ENCODE measurements around the gene TSPEAR. TPM values are rescaled to one million over a fixed set of nuclear protein-coding genes. Genes with fewer than 3 reads are reported as not detected.
"Not testable (repeated sequence)": the region's sequence is repeated elsewhere in the genome, so short reads cannot be mapped to it uniquely, and the experiment has no call there.

TSPEAR gene
- total and polyA plus RNA-seq, 2 donors from 2014 or later = 0.09 to 0.22 TPM

- intact Hi-C loops (cut with DNase I) = no loop called here
- DNase-seq (no peak), FAIRE-seq (no peak)
- Histone ChIP-seq H3K36me3 (ENCODE audit: control insufficient read depth in 2 of 3, insufficient read depth in 3 of 3, low read length in 3 of 3) (no peaks in the 10 kb centered on the region), H3K9me3 (ENCODE audit: control insufficient read depth in 2 of 3, insufficient read depth in 1 of 3, low read length in 3 of 3) (peaks cover 0 to 3% (median 2%) of the 10 kb centered on the region in 3 donors), H3K27me3 (ENCODE audit: control insufficient read depth, insufficient read depth, low read length) (no peaks in the 10 kb centered on the region), H3K4me3 (ENCODE audit: low read length in 3 of 3) (no peak overlapping the region), H3K9ac (ENCODE audit: low read length in 3 of 3) (no peak overlapping the region), H3K4me1 (ENCODE audit: control insufficient read depth in 2 of 3, insufficient read depth in 2 of 3, low read depth in 1 of 3, low read length in 3 of 3) (no peaks in the 10 kb centered on the region), H3K27ac (ENCODE audit: low read depth in 2 of 2, low read length in 2 of 2) (no peak overlapping the region)
- TF ChIP-seq CTCF (IDR thresholded peaks at IDR 0.05; ENCODE audit: borderline replicate concordance, extremely low read depth, insufficient read depth) = no peak
These were observed 79.3 kb downstream of the TSPEAR start for GRCh38 chr21:44632067-44632466.

DNA sequence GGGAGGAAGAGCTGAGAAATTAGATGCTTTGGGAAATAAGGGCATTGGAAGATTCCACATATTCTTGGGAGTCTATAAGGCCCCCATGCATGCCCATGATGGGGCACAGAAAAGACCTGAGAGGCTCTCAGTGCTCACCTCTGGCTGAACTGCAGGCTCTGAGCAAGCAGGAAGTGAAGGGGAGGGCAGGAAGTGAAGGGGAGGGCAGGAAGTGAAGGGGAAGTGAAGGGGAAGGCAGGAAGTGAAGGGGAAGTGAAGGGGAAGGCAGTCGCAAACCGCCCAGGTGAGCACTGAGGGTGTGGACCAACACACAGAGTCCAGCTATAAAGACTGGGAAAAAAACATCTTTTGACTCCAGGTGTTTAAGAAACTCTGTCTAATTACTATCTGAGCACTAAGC, 80.9 kb downstream of the TSPEAR start:
- Histone ChIP-seq H3K36me3 (ENCODE audit: control insufficient read depth in 2 of 3, insufficient read depth in 3 of 3, low read length in 3 of 3) (no peaks in the 10 kb centered on the region), H3K9me3 (ENCODE audit: control insufficient read depth in 2 of 3, insufficient read depth in 1 of 3, low read length in 3 of 3) (peaks cover 0 to 3% (median 2%) of the 10 kb centered on the region in 3 donors), H3K4me1 (ENCODE audit: control insufficient read depth in 2 of 3, insufficient read depth in 2 of 3, low read depth in 1 of 3, low read length in 3 of 3) (no peaks in the 10 kb centered on the region), H3K9ac (ENCODE audit: low read length in 3 of 3) (no peak overlapping the region), H3K27me3 (ENCODE audit: control insufficient read depth, insufficient read depth, low read length) (no peaks in the 10 kb centered on the region), H3K27ac (ENCODE audit: low read depth in 2 of 2, low read length in 2 of 2) (no peak overlapping the region), H3K4me3 (ENCODE audit: low read length in 3 of 3) (no peak overlapping the region)
- DNase-seq (no peak), FAIRE-seq (no peak)
- intact Hi-C loops (cut with DNase I) = no loop called here
- no peak for TF ChIP-seq CTCF (IDR thresholded peaks at IDR 0.05; ENCODE audit: borderline replicate concordance, extremely low read depth, insufficient read depth)

DNA sequence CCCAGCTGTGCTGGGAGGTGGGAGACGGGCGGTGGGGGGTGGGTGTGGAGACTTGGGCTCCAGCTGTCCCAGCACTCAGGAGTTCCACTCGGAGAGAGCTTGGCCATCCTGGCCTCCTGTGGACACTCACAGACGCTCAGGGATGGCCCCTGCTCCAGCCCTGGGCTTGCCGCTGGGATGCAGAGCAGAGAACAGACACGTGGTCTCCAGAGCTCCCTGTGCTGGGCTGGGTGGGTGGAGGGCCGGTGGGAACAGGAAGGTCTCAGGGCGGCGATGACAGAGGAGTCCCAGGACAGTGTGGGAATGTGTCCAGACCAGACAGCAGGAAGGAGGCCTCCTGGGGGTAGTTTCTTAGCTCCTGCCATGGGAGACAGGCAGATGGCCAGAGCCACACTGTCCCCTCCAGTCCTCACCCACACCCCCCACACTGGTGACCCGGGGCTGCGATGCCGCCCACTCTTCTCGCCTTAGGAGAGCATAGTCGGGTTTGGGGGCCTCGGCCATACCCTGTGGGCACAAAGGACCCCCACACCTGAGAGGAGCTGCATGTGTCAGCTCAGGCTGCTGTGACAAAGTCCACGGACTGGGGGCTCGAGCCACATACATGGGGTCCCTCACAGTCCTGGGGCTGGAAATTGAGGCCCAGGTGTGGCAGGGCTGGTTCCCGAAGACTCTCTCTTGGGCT, 82.5 kb downstream of the TSPEAR start:
- DNase-seq (no peak), FAIRE-seq (no peak)
- TF ChIP-seq CTCF (IDR thresholded peaks at IDR 0.05; ENCODE audit: borderline replicate concordance, extremely low read depth, insufficient read depth) = no peak
- Histone ChIP-seq H3K9ac (ENCODE audit: low read length in 3 of 3) (no peak overlapping the region), H3K4me1 (ENCODE audit: control insufficient read depth in 2 of 3, insufficient read depth in 2 of 3, low read depth in 1 of 3, low read length in 3 of 3) (no peaks in the 10 kb centered on the region), H3K9me3 (ENCODE audit: control insufficient read depth in 2 of 3, insufficient read depth in 1 of 3, low read length in 3 of 3) (peaks cover 0 to 13% (median 0%) of the 10 kb centered on the region in 3 donors), H3K36me3 (ENCODE audit: control insufficient read depth in 2 of 3, insufficient read depth in 3 of 3, low read length in 3 of 3) (no peaks in the 10 kb centered on the region), H3K4me3 (ENCODE audit: low read length in 3 of 3) (no peak overlapping the region), H3K27me3 (ENCODE audit: control insufficient read depth, insufficient read depth, low read length) (no peaks in the 10 kb centered on the region), H3K27ac (ENCODE audit: low read depth in 2 of 2, low read length in 2 of 2) (no peak overlapping the region)
- intact Hi-C loops (cut with DNase I) = no loop called here

DNA sequence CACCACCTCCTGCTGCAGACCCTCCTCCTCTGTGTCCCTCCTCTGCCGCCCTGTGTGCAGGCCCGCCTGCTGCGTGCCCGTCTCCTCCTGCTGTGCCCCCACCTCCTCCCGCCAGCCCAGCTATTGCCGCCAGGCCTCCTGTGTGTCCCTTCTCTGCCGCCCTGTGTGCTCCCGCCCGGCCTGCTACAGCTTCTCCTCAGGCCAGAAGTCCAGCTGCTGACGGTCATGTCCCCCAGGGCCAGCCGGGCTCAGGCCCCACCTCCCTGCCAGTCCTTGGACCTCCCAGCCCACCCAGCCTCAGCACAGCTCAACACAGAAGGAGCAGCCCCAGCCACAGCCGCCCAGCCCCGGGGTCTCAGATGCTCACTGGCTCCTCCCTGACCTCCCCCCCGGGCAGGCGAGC, 83.5 kb downstream of the TSPEAR start:
- H3K27me3 ChIP-seq (ENCODE audit: control insufficient read depth, insufficient read depth, low read length); H3K27ac ChIP-seq (ENCODE audit: low read depth in 2 of 2, low read length in 2 of 2); DNase-seq; H3K36me3 ChIP-seq (ENCODE audit: control insufficient read depth in 2 of 3, insufficient read depth in 3 of 3, low read length in 3 of 3); intact Hi-C loops (cut with DNase I); H3K4me3 ChIP-seq (ENCODE audit: low read length in 3 of 3); H3K9ac ChIP-seq (ENCODE audit: low read length in 3 of 3); H3K4me1 ChIP-seq (ENCODE audit: control insufficient read depth in 2 of 3, insufficient read depth in 2 of 3, low read depth in 1 of 3, low read length in 3 of 3); FAIRE-seq: not testable (repeated sequence)
- H3K9me3 ChIP-seq (ENCODE audit: control insufficient read depth in 2 of 3, insufficient read depth in 1 of 3, low read length in 3 of 3) = peaks cover 0 to 21% (median 0%) of the 10 kb centered on the region in 3 donors

DNA sequence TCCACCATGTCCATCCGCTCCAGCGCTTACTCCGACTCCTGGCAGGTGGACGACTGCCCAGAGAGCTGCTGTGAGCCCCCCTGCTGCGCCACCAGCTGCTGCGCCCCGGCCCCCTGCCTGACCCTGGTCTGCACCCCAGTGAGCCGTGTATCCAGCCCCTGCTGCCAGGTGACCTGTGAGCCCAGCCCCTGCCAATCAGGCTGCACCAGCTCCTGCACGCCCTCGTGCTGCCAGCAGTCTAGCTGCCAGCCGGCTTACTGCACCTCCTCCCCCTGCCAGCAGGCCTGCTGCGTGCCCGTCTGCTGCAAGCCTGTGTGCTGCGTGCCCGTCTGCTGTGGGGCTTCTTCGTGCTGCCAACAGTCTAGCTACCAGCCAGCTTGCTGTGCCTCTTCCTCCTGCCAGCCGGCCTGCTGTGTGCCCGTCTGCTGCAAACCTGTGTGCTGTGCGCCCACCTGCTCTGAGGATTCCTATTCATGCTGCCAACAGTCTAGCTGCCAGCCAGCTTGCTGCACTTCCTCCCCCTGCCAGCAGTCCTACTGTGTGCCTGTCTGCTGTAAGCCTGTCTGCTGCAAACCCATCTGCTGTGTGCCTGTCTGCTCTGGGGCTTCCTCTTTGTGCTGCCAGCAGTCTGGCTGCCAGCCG, 84.1 kb downstream of the TSPEAR start:
- intact Hi-C loops (cut with DNase I); H3K4me3 ChIP-seq (ENCODE audit: low read length in 3 of 3); H3K9ac ChIP-seq (ENCODE audit: low read length in 3 of 3); DNase-seq; H3K27me3 ChIP-seq (ENCODE audit: control insufficient read depth, insufficient read depth, low read length); FAIRE-seq; H3K27ac ChIP-seq (ENCODE audit: low read depth in 2 of 2, low read length in 2 of 2); H3K4me1 ChIP-seq (ENCODE audit: control insufficient read depth in 2 of 3, insufficient read depth in 2 of 3, low read depth in 1 of 3, low read length in 3 of 3); H3K36me3 ChIP-seq (ENCODE audit: control insufficient read depth in 2 of 3, insufficient read depth in 3 of 3, low read length in 3 of 3): not testable (repeated sequence)
- peaks cover 0 to 21% (median 0%) of the 10 kb centered on the region in 3 donors for H3K9me3 ChIP-seq (ENCODE audit: control insufficient read depth in 2 of 3, insufficient read depth in 1 of 3, low read length in 3 of 3)

Measured in kidney (tissue), 14 donors.